Osteocyte (in vitro differentiated cells): ENCODE results near the gene MYH1. TPM values are rescaled to one million over a fixed set of nuclear protein-coding genes. Genes with fewer than 3 reads are reported as not detected.
"Not testable (repeated sequence)": the region's sequence is repeated elsewhere in the genome, so short reads cannot be mapped to it uniquely, and the experiment has no call there.

ENCODE experiments used
- DNase-seq: peaks from one replicate; pipeline ENCODE4 v3.0.0; 2021; ENCODE audit warnings: mixed read lengths; ENCODE audit not compliant: unreplicated experiment; ENCODE audit errors: extremely low spot score
- H3K27ac Mint-ChIP-seq: one replicate; pipeline ENCODE4 v1.8.0; 2021; ENCODE audit warnings: mild to moderate bottlenecking, mixed read lengths; ENCODE audit not compliant: unreplicated experiment
- H3K27me3 Mint-ChIP-seq: one replicate; pipeline ENCODE4 v1.8.0; 2021; ENCODE audit warnings: mixed read lengths; ENCODE audit not compliant: unreplicated experiment
- H3K36me3 Mint-ChIP-seq: one replicate; pipeline ENCODE4 v1.8.0; 2021; ENCODE audit warnings: mixed read lengths; ENCODE audit not compliant: unreplicated experiment
- H3K4me1 Mint-ChIP-seq: one replicate; pipeline ENCODE4 v1.8.0; 2021; ENCODE audit warnings: mixed read lengths; ENCODE audit not compliant: unreplicated experiment
- H3K4me3 Mint-ChIP-seq: one replicate; pipeline ENCODE4 v1.8.0; 2021; ENCODE audit warnings: mild to moderate bottlenecking, moderate library complexity, mixed read lengths; ENCODE audit not compliant: unreplicated experiment
- H3K9me3 Mint-ChIP-seq: one replicate; pipeline ENCODE4 v1.8.0; 2021; ENCODE audit warnings: mixed read lengths; ENCODE audit not compliant: unreplicated experiment
- CTCF ChIP-seq: fragments of 200-600 bp; sonication (generic); IDR thresholded peaks from 2 replicates; pipeline ENCODE4 v1.5.0; 2021; ENCODE audit warnings: antibody characterized with exemption, mild to moderate bottlenecking, moderate library complexity
- total RNA-seq: library from RNA; stranded (reverse); gene quantifications from 2 replicates; pipeline ENCODE4 v1.2.1, GENCODE V29; 2021

MYH1 gene
- total RNA-seq, 1 donor from 2014 or later = not detected

DNA sequence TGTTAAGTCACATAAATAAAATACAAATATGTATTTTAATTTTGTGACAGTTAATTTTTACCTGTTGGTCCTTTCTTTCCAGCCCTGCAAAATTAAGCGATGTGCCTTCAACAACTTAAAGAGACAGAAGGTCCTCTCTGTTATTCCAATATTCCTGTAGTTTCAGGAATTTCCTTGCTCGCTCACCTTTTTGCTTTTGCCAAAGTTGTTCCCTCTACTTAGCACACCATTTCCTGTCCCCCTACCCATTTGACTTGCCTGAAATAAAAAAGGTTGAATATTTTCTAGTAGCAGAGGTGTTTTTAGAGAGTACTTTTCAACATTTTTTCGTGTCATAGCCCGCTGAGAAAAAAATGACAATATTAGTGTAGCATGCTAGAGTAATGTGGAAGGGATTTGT, 31.7 kb upstream of the MYH1 start:
- Mint-ChIP-seq H3K4me3 (no peak overlapping the region), H3K9me3 (peaks cover 5% of the 10 kb centered on the region), H3K27me3 (no peaks in the 10 kb centered on the region), H3K27ac (no peak overlapping the region), H3K36me3 (no peaks in the 10 kb centered on the region), H3K4me1 (no peaks in the 10 kb centered on the region)
- TF ChIP-seq CTCF = no peak
- DNase-seq = no peak

DNA sequence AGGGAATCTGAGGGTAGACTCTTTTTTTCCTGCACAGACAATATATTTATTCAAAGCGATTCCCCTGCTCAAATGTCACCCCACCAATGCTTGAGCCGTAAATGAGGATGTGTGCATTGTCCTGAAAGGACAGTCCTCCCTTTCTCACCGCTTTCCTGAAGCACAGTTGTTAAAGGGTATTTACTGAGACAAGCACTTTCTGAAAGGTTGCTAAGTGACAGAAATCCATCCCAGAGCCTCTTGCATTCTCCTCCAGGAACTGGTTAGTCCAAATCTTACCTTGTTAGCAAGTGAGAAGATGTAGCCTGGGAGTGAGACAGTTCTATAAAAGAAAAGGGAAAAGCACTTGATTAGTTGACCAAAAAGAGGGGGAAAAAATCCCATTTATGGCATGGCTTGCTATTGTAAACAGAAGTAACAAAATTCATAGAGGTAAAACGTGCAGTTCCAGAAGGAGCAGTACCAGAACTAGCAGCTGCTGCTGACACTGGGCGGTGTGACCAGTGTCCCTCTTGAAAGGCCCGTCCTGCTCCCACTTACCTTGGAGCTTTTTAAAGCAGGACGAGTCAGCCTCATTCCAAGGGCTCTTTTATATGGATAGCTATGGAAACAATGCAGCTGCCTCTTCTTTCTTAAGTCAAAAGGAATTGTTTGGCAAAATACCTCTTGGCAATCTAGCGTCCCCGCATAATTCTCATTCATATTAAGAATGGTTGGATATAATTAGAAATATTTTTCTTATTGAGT, 30.9 kb upstream of the MYH1 start, which contains the start of gene MYH2:
Gene MYH2 (minus strand): TSS at position 563 of the 747 bp plus-strand sequence. CDS start 1,738 bp downstream, outside the sequence.
- H3K4me3 Mint-ChIP-seq = no peak within 1 kb of the TSS

GRCh38 chr17:10547351-10547750, 29.0 kb upstream of the MYH1 start:
- no peak for DNase-seq
- Mint-ChIP-seq H3K27me3 (no peaks in the 10 kb centered on the region), H3K36me3 (no peaks in the 10 kb centered on the region), H3K4me1 (no peaks in the 10 kb centered on the region), H3K9me3 (no peaks in the 10 kb centered on the region), H3K27ac (no peak overlapping the region), H3K4me3 (no peak overlapping the region)
- no peak for TF ChIP-seq CTCF

More for the DNA sequence above, 30.9 kb upstream of the MYH1 start, which contains the start of gene MYH2:
- no peak for DNase-seq
- Mint-ChIP-seq H3K27ac (no peak within 1 kb of the TSS), H3K36me3 (no peaks in the 10 kb centered on the region), H3K9me3 (peaks cover 2% of the 10 kb centered on the region), H3K4me1 (no peaks in the 10 kb centered on the region), H3K27me3 (no peaks in the 10 kb centered on the region)
- no peak for TF ChIP-seq CTCF

DNA sequence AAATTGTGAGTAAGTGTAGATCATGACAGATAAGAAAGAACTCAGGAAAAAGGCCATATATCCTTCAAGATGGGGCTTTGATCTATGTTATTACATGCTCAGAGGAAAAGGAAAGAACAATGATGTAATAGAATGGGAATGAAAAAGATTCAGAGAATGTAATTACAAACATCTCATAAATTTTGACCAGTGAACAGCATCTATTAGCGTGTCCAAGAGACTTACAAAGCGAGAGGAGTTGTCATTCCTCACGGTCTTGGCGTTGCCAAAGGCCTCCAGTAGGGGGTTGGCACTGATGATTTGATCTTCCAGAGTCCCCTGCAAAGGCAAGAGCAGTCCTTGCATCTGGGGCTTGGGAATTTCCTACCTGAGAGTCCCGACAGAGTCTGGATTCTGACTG, 25.1 kb upstream of the MYH1 start:
- not testable (repeated sequence) for H3K36me3 Mint-ChIP-seq, DNase-seq, H3K27me3 Mint-ChIP-seq, H3K27ac Mint-ChIP-seq, H3K4me3 Mint-ChIP-seq, H3K4me1 Mint-ChIP-seq
- H3K9me3 Mint-ChIP-seq = peaks cover 15% of the 10 kb centered on the region

DNA sequence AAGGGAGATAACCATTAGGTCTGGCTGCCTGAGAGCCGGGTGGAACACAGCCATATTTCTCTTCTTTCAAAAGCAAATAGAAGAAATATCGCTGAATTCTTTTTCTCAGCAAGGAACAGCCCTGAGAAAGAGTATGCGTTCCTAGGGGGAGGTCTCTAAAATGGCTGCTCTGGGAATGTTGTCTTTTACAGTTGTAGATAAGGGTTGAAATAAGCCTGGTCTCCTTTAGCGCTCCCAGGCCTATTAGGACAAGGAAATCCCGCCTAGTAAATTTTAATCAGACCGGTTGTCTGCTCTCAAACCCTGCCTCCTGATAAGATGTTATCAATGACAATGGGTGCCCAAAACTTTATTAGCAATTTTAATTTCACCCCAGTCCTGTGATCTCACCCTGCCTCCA, 22.8 kb upstream of the MYH1 start:
- H3K4me1 Mint-ChIP-seq, H3K4me3 Mint-ChIP-seq, DNase-seq, H3K36me3 Mint-ChIP-seq, H3K27ac Mint-ChIP-seq, H3K27me3 Mint-ChIP-seq: not testable (repeated sequence)
- peaks cover 15% of the 10 kb centered on the region for H3K9me3 Mint-ChIP-seq

DNA sequence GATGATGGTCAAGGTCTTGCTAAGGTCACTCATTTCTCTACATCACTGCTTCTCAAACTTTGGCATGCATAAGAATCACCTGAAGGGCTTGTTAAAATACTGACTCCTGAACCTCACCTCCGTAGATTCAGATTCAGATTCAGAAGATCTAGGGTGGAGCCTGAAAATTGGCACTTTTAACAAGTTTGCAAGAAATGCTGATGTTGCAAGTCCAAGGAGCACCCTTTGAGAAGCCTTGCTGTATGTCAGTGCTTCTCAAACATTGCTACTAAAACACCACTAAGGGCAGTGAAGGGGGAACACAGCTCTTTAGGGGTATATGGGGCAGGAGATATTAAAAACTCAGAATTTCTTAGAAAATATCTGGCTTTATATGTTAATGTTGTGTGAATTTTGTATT, 13.7 kb upstream of the MYH1 start:
- Mint-ChIP-seq H3K9me3 (peaks cover 12% of the 10 kb centered on the region), H3K4me3 (no peak overlapping the region), H3K36me3 (no peaks in the 10 kb centered on the region), H3K27me3 (no peaks in the 10 kb centered on the region), H3K27ac (no peak overlapping the region), H3K4me1 (no peaks in the 10 kb centered on the region)
- TF ChIP-seq CTCF = no peak
- DNase-seq = no peak
